HG03108 (cell line): ENCODE data around the gene SPO11.

Source experiments
- ATAC-seq: cut with Tn5 transposase; IDR thresholded peaks from one replicate; pipeline ENCODE4 v1.9.1; 2021; ENCODE audit warnings: moderate library complexity; ENCODE audit not compliant: unreplicated experiment

Gene SPO11

DNA sequence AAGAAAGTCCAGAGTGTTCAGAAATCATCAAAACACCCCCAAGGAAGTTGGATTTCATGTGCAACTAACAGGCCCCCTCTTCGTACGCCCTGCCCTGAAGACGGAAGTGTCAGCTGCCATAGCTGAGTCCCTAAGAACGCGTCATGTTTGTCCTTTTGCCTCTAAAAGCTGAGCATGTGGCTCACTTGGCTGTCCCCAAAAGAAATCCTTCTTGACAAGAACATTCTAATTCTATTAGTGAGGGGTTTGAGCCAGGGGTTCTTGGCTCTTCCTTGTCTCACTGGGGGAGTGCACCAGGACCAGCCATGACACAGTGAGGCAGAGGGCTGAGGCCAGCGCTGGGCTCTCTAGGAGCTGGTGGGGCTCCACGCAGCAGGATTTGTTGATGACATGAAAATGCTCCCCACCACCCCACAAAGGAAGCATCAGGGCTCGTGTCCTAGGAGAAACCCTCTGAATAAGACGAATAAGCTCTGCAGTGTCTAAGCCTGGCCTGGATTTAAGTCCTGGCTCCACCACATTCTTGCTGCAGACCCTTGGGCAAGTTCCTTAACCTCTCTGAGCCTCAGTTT, 20.0 kb upstream of the SPO11 start:
- no peak for ATAC-seq

DNA sequence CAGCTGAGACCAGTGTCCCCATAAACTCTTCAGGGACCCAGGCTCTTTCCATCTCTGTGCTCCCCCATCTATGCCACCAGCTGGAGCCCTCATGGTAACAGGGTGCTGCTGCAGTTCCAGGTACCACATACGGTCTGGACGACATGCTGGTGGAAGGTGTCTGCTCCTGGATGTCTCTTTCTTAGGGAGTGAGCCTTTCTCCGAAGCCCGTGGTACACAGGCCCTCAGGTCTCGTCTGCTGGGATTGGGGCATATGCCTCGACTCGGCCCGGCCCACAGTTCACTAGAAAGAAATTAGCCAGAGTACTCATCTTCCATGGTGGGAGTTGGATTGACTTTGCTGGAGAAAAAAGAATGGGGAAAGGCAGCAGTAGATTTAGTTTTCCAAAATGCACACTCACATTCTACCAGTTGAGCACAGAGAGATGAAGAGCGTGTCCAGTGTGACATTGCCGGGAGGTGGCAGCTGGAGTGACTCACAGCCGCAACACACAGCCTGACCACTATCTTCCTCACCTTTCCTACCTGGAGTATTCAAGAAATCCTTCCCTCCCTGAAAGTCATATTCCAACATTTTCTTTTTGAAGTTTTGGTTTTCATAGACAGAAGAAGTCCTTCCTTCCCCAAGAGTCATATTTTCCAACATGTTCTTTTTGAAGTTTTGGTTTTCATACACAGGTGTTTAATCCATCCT, 18.6 kb upstream of the SPO11 start:
- ATAC-seq: no peak

DNA sequence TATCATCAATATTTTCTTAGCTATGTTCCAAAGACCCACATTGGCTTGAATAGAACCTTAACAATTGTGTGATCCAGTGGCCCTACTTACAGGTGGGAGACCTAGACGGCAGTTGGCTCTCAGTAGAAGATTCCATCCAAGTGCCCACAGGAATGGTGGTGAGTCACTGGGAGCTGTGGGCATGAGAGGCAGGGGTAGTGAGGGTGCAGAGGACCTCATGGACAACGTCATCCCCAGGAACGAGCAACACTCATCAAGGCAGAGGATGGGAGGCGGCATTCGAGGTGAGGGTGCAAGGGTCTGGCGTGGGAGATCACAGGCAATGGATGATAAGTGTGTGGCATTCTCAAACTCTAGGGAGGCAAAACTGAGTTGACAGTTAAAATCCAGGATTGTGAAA, 17.5 kb upstream of the SPO11 start:
- ATAC-seq: no peak

DNA sequence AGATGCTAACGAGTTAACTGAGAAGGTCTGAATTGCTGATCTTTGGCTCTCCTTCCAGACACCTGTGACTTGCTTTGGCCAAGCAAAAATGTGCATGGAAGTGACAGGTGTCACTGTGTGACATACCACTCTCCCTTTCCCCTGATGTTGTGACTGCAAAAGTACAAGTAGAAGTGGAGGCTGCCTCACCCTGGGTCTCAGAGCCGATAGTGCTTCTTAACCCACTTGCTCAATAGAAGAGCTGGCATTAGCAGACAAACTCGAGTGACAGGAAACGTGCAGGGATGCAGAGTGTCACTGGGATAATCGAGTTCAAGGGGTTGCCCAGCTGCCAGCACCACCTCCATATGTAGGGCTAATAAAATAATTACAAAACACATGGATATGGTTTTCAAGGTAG, 16.4 kb upstream of the SPO11 start:
- ATAC-seq: no peak

DNA sequence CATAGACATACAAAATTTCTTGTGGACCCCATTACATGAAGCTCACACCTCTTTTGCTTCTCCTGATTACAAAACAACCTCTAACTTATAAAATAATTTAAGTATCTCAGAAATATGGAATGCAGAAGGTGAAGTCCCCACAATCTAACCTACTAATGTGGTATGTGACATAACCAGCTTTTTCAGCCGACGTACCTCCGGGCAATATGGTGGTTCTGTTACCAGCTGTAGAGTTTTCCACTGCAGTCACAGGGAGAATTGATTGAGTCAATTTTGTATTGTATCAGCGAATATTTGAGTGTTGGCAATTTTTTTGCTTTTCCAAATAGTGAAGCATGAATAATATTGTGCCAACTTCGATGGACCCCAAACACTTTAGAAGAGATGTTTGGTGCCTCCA, 15.7 kb upstream of the SPO11 start:
- ATAC-seq: no peak

DNA sequence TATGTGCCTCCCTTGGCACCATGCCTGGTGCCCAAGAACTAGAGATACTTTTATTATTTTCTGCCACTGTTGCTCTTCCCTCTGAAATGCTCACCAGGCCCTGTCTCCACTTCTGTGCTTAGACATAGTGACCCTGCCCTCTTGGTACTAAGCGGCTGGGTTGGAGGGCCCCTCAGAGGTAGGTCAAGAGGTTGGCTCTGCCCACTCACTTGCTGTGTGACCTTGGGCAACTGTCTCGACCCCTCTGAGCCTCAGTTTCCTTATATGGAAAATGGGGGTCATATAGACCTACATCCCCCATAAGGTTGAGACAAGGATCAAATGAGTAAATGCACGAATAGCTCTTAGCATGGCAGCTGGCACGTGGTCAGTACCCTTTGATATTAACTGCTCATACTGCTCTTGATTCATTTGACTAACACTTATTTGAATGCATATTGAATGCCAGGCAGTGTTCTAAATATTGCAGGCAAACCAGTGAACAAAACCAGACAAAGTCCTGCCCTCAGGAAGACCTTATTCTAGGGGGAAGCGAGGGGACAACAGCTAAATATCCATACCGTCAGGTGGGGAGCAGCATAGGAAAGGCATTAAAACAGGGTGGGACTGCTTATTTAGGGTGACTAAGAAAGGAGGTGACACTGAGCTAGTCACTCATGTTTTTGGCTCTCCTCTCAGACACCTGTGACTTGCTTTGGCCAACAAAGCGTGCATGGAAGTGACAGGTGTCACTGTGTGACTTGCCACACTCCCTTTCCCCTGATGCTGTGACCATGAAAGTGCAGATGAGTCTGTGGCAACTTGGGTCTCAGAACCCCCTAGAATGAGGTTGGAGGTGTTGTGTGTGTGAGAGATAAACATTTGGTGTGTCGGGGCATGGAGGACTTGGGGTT, 14.3 kb upstream of the SPO11 start:
- ATAC-seq: no peak

DNA sequence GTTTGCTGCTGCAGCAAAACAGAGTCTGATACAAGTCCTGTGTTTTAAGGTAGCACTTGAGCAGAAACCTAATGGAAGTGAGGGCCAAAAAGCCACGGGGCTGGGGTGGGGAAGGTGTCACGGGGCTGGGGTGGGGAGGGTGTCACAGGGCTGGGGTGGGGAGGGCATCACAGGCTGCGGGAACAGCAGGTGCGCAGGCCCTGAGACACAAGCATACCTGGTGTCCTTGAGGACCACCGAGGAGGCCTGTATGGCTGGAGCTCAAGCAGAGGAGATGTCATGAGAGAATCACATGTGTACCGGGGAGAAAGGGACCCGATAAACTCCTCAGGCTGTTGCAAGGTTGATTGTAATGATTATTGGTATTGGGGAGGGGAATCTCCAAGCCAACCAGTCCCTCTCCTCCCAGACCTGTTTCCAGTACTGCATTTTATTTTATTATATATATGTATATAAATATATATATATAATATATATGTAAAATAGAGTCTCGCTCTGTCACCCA, 13.6 kb upstream of the SPO11 start:
- no peak for ATAC-seq

DNA sequence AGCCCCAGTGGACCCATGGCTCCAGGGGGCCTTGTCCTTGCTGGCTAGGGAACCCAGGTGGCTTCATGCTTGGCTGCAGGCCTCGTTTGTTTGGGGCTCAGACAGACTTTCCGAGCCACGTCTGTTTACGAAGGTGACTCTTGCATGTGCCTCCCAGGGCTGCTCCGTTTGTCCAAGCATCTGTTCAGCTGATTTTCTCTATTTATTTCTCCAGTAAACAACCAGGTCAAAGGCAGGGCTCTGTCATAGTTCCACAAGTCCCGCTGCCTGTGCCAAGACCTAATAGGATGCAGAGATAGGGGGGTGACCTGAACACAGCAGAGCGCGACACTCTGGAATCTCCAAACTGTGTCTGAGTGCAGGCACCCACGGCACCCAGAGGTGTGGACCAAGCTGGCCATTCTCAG, 12.8 kb upstream of the SPO11 start:
- no peak for ATAC-seq

DNA sequence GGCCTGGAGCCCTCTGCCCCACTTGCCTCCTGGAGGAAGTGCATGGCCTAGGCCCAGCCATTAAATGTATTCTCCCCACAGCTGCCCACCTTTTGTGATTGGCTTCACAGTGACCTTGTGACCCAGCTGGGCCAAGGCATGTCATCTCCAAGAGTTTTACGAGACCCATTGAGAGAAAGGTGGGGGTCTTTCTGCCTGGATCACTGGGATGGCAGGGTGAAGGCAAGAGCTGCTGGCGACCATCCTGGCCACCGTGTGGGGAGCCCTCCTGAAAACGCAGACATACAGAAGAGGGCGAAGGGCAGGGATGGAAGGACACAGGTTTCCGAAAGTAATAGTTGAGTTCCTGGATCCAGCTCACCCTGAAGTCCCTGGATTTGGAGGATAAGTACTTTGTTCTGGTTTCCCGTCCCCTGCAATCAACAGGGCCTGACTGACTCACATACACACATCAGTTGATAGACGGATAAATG, 12.3 kb upstream of the SPO11 start:
- no peak for ATAC-seq

DNA sequence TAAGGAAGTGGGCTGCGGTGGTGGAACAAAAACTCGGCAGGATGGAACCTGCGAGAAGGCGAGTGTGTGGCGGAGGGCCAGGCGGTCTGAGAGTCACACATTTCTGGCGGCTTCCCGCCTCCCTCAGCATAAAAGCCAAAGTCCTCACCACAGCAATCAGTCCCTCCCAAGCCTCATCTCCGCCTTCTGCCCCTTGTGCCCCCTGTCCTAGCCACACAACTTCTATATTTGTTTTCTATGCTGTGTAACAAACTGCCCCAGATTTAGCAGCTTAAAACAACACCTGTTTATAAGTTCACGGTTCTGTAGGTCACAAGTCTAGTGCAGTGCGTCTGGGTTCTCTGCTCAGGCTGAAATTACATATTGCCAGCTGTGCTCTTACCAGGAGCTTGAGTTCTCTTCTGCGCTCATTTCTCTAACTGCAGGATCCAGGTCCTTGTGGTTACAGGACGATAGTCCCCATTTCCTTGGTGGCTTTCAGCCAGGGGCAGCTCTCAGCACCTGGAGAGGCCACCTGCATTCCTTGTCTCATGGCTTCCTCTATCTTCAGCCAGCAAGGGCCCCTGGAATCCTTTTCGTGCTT, 11.7 kb upstream of the SPO11 start:
- no peak for ATAC-seq

DNA sequence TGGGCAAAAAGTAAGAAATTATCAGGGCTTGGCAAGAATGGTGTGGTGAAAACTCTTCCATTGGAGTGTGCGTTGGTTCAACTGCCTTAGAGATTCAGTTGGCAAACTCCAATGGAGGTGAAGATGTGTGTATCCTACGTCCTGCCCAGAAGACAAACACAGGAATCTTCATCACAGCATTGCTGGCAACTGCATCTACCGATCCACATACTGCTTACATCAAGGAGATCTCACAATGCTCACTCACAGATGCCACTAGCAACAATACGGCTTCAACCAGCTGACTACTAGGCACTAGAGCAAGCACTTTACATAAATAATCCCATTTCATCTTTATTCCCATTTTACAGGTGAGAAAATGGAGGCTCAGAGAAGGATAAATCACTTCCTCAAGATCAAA, 10.0 kb upstream of the SPO11 start:
- no peak for ATAC-seq

DNA sequence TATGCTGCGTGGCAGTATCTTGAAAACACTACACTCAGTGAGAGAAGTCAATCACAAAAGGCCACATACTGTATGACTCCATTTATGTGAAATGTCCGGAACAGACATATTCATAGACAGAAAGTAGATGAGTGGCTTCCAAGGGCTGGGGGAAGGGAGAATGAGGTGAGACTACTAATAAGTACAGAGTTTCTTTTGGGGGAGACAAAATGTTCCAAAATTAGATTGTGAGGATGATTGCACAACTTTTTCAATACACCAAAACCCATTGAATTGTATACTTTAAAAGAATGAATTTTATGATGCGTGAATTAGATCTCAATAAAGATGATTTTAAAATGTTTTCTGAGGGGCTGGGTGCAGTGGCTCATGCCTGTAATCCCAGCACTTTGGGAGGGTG, 9.2 kb upstream of the SPO11 start:
- ATAC-seq: no peak

DNA sequence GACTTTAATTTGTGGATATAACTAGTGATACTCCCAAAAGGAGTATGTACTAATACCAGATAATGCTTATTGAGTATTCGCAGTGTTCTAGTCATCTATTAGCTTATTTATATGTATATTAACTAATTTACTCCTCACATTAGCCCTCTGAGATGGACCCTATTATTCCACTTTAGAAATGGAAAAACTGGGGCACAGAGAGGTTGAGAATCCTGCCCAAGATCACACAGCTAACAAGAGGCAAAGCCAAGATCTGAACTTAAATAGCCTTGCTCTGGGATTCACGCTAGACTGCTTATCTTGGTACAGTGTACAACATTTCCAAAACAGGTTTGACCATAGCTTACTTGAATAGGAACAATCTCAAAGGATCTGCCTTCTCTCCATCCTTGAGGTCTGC, 8.5 kb upstream of the SPO11 start:
- ATAC-seq: no peak

DNA sequence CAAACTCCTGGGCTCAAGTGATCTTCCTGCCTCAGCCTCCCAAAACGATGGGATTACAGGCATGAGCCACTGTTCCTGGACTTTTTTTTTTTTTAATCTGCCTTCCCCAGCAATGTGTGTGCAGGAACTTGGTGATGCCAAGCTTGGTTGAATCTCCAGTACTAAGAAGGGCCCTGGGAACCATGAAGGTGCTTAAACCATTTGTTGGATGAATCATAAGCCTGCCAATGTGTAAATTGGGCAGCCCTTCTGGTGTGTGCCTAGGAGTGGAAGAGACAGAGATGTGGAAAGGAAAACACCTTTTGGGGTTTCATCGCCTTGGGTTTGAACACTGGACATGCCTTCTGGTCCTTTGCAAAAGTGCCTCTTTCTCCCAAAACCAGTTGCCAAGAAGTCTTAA, 7.1 kb upstream of the SPO11 start:
- no peak for ATAC-seq

DNA sequence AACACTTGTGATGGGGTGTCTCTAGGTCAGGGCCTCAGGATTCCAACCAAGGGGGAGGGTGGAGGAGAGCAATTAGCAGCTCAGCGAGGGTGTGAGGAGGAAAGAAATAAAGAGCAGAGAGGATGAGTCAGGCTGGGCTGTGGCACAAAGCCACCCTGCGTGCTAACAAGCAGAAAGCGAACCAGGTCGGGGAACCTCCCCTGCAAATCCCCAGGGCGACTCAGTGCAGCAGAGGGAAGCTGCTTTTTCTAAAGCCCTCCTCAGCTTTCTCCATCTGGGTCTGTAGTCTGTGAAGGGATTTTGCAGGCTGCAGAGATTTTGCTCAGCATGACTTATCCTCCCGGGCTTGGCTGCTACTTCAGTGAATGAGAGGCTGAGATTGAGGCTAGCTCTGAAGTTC, 6.6 kb upstream of the SPO11 start:
- ATAC-seq: no peak

DNA sequence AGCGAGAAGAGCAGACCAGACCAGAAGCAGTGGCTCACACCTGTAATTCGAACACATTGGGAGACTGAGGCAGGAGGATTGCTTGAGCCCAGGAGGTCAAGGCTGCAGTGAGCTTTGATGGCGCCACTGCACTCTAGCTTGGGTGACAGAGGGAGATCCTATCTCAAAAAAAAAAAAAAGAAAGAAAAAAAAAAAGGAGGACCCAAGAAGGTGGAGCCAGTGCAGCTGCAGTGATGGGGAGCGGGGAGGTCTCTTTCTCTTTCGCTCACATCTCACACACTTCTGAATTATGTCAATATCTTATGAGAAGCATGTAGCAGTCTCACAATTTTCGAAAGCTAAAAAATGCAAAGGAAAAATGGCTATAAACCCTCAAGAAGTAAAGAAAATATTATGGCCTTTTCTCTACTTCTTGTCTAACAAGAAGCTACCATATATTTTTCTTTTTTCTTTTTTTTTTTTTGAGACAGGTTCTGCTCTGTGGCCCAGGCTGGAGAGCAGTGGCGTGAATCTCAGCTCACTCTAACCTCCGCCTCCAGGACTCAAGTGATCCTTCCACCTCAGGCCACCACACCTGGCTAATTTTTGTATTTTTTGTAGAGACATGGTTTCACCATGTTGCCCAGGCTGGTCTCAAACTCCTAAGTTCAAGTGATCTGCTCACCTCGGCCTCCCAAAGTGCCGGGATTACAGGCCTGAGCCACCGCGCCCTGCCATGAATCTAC, 3.8 kb upstream of the SPO11 start:
- ATAC-seq: no peak

DNA sequence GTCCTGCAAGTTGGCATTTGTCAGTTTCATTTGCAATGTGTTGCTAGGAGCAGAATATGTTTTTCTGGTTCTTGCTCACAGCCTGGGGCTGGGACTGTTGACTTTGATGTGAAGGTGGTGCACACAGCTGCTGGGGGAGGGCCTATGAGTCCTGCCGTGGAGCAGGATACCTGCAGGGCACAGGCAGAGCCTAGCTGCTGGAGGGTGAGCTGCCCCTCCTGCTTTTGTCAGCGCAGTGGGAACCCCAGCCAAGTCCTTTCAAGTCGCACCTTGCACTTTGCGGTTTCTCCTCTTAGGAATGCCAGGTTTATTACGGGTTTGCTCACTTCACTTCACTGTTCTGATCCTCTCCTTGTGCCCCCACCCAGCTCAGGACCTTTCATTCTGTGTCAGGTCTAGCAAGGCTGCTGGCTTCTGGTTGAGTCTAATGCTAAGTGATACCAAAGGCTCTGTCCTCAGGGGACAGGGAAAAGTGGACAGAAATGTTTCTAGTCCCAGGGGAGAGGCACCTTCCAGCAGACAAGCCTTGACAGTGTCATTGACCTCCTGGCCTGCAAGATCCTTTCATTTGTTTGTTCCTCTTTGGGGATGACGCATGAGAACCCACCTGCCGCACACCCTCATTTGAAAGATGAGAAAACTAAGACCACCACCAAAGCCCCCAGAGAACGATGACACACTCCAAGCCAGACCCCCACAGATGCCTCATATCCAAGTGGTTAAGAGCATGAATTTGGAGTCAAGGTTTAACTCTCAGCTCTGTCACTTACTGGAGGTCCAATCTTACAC, 2.7 kb upstream of the SPO11 start:
- no peak for ATAC-seq

DNA sequence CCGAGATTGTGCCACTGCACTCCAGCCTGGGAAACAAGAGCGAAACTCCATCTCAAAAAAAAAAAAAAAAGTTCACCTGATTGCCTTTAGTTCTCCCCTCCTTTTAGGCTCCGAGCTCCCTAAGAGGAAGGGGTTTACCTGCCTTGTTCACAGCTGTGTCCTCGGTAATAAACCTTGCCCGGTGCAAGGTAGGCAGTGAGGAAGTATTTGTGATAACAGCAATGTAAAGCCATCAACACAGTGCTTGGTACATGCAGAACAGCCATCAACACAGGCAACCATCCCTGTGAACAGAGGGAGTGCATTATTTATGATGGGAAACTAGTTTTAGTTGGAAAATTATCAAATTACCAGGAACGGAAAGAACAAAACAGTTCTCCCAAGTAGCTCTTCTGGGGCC, 1.8 kb upstream of the SPO11 start:
- ATAC-seq: no peak

DNA sequence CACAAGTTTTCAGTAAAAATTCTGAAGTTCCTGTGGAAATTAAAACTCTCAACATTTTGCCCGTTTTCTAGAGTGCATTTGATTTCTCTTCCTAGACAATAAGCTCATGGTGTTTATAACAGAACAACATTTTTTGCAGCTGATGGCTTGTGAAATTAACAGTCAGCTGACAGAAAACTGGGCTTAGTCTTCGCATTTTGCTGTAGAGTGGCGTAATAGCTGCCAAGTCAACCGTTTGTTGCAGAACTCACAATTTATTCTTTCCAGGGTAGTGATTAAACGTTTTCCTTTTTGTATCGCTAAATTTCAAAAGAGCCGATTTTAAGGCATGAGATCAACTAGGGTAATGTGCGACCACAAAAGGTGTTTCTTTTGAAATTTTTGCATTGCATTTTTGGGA, 1.4 kb downstream of the SPO11 start:
- no peak for ATAC-seq
